ENCODE data around the gene RTL3.
"Not testable (repeated sequence)": the region's sequence is repeated elsewhere in the genome, so short reads cannot be mapped to it uniquely, and the experiment has no call there.

RTL3 gene, protein sequence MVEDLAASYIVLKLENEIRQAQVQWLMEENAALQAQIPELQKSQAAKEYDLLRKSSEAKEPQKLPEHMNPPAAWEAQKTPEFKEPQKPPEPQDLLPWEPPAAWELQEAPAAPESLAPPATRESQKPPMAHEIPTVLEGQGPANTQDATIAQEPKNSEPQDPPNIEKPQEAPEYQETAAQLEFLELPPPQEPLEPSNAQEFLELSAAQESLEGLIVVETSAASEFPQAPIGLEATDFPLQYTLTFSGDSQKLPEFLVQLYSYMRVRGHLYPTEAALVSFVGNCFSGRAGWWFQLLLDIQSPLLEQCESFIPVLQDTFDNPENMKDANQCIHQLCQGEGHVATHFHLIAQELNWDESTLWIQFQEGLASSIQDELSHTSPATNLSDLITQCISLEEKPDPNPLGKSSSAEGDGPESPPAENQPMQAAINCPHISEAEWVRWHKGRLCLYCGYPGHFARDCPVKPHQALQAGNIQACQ

DNA sequence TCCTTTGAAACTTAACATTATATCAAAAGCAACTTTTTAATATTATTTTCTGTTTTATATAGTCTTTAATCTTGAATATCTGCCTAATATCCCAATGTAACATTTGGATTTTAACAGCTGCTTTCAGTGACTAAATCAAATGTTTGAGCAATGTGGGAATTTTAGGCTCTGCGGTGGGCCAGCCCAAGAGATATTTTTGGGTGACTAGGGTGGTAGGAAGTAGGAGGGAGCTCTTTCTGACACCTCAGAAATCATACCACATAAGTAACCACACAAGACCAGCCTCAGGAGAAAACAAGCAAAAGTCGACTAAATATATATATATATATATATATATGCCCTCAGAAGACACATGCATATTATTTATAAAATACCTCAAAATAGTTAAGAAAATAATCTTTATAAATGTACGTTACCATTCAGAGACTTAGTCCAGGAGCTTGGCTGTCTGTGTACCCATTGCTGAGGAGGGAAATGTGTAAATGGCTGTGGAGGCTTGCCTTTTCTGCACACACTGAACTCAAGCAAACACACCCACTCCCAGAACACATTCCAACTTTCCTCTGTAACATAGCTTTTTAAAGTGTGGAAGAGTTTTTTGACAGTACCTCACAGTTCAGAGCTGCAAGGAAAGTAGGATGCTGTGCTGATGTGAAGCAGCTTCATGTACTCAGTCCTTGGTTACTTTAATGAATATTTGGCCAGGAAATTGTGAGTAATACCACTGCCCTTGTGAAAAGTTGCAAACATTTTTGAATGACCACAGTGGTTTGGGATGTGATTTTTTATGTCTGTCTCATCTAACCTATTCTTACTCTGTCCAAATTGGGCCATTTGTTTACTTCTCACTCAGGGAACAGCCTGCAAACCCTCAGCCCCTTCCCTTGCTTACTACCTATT lies at the start of gene RTL3:
RTL3 (minus strand) TSS at position 484 of the 900 bp plus-strand sequence. CDS start 908 bp downstream, outside the sequence.
- no peak for DNase-seq

DNA sequence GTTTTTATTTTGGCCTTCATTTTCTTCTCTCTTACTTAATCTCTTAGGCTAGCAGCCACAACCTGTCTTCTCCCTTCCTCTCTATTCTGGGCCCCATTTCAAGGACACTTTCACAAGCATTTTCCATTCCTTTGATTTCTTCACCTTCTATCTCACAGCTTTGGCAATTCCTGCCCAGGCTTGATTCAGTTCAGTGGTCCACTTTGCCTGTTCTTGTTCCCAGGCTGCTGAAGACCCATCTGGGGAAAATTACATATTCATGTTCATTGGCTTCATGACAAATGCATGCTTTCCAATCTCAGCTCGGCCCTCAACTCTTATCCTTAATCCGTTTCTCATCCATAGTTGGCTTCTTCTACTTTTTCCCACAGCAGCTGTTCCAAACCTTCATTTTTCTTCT lies 49.7 kb upstream of the RTL3 start:
- no peak for DNase-seq

DNA sequence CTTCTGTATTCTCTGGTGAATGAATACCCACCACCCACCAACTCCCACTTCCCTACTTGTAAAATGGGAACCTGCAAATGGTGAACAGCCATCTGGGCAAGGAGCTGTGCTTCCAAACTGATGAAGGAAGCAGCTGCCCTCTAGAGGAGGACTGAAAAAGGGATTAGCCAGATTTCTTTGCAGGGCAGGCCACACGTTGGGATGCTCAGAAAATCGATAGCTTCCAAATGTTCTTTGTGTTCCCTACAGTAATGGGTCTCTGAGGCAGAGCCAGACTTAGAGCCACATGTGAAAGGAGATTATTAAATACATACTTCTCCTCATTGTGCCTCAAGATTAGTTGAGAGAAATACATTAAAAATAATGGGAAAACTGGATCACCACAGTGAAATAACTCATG lies 49.1 kb upstream of the RTL3 start:
- DNase-seq: peak in 1 of 2 experiments; percentile 35

DNA sequence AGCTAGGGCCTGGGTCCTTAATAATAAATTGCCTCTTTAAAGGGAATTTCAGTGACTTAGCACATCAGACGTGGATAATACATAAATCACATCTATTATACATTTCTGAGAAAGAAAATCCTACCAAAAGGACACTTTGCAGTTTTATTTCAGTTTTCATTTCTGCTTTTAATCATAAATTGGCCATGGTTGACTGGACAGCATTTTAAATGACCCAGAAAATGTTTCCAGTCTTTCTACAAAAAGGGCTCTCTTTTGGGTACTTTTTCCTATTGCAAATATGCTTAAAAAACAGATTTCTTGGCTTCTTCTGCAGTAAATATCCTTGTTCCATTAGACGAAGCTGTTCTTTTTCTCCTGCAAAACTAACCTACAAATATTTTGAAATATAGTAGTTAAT lies 46.9 kb upstream of the RTL3 start:
- DNase-seq: no peak

DNA sequence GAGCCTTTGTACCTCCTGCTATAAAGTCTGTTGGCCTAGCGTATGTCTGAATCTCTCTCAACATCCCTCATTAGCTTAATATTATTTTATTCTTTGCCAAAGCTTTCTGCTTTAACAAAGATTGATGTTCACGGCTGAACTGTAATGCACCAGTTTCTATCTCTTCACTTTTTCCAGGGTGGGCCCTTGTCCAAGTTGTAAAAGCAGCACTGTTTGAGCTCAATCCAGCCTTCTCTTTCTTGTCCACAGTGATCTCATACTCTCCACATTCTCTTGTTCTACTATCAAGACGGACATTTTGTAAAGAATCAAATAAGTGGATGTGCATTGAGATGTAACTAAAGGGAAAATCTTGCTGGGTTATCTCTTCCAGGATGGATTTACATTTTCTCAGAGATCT lies 34.4 kb upstream of the RTL3 start:
- DNase-seq: no peak

DNA sequence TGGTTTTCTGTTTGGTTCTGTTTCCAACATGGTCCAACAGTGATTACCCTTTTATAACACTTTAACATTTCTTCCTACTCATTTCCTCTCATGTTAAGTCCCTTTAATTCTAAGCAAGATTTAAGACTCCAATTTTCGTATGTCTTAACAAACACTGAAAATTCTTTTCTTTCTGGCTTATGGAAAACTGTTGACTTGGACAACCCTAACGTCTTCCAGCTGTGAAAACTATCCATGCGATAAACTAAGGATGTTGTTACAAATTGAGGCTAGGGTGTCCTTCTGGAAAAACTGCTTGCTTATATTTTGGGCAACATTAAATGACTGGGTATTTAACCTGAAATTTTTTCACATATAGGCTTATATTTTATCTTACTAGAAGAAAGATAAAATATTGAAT lies 33.9 kb upstream of the RTL3 start:
- no peak for DNase-seq

DNA sequence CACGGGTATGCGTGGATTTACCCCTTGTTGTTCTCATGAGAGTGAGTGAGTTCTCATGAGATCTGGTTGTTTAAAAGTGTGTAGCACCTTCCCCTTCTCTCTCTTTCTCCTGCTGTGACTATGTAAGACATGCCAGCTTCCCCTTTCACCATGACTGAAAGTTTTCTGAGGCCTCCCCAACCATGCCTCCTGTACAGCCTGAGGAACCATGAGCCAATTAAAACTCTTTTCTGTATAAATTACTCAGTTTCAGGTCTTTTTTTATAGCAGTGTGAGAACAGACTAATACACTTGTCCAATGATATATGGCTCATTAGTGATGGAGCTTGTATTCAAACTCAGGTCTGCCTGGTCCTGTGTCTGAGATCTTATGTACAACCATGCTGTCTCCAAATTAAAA lies 28.5 kb upstream of the RTL3 start:
- DNase-seq: no peak

DNA sequence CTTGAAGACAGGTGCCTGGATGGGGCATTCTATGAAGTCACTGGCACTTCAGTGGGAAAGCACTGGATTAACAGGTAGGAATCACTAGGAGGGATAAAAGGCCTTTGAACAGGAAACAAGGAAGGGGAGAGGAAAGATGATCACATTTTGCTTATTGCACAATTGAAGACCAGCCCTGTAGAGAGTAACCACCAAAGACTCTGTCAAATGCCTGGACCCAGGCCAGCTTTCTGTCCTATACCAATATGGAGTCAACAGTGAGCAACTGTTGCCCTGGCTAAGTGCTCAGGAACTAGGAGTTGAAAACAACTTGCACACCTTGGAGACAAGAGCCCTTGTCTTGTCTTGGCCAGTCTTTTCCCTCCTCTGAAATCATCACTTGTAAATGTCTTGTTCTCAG lies 14.1 kb upstream of the RTL3 start:
- no peak for DNase-seq

DNA sequence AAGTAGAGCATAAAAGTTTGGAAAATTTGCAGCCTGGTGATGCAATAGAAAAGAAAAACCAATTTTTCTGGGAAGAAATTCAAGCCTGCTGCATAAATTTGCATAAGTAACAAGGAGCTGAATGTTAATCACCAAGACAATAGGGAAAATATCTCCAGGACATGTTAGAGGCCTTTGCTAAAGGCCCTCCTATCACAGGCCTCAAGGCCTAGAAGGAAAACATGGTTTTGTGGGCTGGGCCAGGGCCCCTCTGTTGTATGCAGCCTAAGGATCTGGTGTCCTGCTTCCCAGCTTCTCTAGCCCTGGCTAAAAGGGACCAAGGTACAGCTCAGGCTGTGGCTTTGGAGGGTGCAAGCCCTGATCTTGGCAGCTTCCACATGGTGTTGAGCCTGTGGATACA lies 6.2 kb upstream of the RTL3 start:
- no peak for DNase-seq

DNA sequence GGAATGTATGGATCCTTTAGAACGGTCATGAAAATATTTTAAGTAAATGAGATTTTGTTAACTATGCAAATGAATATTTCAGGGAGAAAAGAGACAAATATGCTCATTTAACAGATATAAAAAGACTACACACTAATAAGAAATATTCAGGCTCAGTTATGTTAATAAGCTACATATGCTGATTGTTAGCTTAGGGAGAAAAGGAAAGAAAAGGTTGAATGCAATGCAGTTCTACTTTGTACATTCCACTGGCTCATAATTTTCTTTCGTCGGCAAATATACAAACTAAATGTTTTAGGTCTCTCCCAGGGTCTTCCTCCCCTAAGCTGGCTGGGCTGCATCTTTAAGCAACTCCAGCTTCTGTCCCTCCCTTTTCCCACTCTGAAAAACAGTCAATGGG lies 2.7 kb upstream of the RTL3 start:
- no peak for DNase-seq

DNA sequence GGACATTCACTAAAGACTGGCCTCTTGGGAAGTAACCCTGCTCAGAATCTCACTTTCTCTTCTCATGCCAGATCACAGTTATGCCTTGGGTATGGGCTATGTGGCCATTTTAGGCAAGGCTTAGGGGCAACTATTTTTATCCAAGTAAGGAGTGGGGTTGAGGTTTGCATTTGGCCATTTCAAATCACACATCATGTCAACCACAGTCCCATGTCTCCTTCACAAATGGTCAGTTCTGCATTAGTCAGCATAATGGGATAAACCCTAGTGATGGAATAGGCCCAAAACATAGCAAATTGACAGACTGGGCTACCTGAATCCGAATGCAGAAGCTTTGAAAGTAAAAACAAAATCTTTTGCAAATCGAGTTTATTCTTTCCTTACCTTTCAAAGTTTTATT lies 827 bp upstream of the RTL3 start:
- DNase-seq: no peak

DNA sequence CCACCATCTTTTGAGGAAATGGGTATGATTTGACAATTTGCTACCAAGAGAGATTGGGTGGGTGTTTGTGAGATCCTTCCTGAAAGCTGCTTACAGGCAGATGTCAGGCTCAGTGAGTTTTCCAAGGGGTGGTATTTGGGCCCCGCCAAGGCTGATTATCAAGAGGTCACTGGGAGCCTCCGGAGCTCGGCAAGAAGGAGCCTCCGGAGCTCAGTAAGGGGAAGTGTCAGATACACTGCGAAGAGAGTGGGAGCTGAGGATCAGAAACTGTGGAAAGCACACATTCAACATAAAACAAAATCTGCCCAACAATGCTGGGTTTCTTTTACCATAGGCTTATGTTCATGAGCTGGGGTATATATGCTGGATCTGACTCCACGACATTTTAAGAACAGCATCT lies 714 bp downstream of the RTL3 start:
- DNase-seq: no peak

DNA sequence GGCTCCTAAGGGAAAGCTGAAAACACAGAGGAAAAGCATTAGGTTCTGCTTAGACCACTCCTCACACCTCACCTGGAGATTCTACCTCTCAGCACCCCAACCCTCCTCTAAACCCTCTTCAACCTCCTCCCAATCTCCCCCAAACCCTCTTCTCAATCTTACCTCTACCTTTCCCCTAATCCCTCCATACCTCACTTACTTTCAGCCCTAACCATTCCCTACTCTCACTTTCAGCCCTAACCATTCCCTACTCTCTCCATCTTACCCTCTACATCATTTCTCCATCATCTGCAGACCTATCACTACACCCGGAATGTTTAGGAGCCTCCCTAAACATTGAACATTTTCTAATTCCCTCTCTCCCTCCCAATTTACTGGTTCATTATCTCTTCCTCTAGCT lies 3.5 kb downstream of the RTL3 start:
- DNase-seq: no peak

DNA sequence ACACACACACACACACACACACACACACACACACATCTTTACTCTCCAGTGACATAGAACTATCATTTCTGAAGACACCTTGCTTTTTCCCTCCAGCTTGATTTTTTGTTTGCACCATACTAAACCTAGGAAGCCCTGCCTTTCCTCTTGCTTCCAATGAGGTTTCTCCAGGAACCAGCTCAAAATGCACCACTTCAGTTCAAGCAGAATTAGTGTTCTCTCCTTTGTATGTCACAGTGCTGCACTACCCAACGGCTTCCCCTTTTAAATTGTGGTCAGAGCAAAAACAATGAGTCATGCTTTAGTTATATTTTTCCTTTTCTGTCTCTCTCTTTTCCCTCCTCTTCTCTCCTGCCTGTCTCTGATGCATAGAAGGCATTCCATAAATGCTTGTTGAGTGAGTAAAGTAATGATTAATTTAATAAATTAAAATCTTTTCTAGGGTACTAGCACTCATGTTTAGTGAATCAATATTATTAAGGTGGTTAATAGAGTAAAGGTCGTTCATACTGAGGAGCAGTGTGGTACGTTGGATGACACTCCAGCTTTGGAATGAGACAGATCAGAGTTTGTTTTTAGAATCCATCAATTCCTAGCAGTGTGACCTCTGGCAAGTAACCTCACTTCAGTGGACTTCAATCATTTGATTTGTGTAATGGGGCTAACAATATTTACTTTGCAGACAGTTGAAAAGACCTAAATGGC lies 5.9 kb downstream of the RTL3 start:
- no peak for DNase-seq

DNA sequence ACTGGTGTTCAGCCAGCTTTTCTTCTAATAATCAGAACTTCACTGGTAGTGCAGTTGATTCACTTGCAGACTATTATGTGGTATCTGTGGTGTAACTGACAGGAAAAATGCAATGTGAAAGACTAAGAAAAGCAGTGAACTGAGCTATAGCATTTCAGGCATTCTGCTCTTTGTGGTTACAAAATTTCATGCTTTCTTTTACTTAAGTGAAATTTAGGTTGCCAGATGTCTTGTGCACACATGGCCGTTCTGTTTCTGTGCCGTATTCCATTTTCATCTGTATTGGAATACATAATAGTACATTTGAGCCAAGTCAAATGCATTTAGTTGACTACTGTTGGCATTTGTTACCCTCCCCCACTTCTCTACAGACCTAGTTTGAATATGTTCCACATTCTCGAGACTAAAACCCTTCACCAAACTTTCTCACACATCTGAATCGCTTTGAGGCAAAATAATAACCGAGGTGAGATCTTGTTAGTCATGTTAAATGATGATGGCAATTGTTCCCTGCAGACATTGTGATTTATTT lies 8.2 kb downstream of the RTL3 start:
- no peak for DNase-seq

DNA sequence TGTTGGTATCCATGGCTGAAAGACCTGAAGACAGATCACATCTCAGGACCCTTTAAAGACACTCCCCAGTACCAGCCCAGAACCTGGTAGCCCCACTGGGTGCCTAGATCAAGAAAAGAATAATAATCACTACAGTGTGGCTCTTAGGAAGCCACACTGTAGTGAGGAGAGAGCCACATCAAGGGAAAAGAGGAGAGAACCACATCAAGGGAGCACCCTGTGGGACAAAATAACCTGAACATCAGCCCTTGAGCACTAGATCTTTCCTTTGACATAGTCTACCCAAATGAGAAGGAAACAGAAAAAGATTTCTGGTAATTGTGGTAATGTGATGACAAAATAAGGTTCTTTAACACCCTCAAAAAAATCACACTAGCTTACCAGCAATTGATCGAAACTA lies 15.3 kb downstream of the RTL3 start:
- no peak for DNase-seq

DNA sequence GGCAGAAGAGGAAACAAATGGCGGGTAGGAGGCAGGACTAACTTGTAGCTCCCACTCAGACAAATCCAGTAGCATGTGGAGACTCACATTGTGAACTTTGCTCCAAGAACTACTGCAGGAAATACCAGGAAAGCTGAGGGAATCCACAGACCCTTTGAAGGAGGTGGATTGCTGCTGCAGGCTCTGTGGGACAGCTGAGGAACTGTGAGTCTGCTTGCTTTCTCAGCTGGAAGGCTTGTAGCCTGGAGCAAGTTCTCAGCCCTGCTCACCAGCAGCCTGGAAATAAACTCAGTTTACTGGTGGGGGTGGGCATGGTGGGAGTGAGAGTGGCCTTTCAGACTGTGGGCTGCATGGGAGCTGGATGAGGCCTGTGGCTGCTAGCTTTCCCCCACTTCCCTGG lies 16.0 kb downstream of the RTL3 start:
- DNase-seq: no peak

DNA sequence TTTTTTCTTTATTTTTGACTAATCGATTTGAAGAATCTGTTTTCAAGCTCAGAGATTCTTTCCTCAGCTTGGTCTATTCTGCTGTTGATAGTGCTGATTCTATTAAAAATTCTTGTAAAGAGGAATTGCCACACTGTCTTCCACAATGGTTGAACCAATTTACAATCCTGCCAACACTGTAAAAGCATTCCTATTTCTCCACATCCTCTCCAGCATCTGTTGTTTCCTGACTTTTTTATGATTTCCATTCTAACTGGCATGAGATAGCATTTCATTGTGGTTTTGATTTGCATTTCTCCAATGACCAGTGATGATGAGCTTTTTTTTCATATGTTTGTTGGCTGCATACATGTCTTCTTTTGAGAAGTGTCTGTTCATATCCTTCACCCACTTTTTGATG lies 23.0 kb downstream of the RTL3 start:
- DNase-seq: not testable (repeated sequence)

DNA sequence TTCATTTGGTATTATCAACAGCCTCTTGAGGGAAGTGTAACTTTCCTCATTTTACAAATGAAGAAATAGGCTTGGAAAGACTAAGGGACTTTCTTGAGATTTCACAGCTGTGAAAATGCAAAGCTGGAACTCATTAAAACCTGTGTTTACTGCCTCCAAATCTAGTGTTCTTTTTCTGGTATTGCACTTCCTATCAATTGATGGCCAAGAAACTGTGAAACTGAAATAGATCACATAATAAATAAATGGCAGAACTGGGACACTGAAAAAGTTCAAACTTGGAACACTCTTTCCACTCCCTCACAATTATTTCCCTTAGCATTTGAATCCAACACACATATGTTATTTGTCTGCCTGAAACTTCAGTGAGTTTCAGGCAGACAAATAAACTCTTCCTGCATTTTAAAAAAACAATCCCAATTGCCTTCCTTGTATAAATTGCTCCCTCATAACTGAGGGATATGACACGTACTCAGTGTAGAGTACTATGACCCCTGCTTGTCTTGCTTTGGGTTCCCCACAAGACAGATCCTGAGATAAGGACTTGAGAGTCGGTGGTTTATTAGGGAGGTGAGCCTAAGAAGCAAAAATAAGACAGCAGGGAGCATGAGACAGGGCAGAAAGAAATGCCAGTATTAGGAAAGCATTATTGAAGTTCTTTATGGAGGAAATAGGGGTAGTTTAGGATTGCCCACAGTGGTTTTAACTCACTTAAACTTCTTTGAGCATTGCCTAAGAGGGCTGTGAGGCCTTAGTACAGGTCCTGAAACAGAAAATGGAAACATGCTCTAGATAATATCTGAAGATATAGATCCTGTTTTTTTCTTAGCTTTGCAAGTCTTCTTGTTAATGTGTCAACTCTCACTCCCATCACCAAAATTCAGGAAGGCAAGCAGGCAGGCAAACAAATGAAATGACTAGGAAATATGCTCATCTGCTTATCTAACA lies 33.9 kb downstream of the RTL3 start:
- DNase-seq: no peak

DNA sequence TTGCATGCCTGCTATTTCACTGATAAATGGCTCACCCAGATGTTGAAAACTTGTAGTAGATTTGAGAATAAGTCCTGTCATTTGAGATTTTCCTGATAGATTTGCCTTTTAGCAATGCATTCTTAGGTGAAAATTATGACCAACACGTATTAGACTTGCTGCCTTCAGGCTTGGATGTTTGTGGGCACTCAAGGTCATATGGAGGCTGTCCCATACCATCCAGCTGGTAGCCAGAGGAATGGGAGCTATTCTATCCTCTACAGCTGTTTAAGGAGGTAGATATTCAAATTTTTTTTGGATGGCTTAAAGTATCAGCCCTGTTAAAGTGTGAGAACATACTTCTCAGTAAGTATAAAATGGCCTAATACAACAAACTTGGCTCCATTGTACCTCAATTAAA lies 34.7 kb downstream of the RTL3 start:
- DNase-seq: no peak

DNA sequence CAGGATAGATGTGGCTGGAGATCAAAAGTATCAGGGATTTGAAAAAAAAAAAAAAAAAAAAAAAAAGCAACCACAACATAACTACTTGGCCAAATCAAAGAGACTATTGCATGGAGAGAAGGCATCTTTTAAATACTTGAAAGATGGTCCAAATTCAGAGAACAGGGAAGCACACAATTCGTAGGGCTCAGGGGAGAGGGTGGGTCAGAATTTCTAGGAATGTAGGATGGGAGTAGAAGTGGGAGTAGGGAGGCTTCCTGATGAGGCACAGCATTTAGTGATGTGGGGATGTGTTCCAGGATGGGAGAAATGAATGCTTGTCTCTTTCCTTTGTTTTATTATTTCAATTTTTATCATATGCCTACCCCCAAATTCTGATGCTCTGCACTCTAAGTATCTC lies 36.3 kb downstream of the RTL3 start:
- DNase-seq: no peak

DNA sequence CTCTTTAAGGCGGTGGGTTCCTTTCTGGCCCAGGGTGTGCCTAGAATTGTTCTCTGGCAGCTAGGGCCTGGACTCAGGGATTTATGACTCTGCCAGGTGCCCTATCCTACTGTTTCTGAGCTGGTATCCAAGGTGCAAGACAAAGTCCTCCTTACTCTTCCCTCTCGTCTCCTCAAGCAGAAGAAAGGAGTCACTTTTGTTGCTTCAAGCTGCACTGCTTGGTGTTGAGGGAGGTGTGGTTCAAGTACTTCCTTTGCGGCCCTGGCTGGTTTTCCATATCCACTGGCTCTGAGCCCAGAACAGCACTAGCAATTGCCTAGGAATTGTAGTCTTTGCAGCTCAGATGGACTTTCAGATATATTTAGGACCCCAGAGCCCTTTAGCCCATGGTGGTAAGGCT lies 39.3 kb downstream of the RTL3 start:
- DNase-seq: no peak
